Smooth muscle cell of the brain vasculature (primary cell): ENCODE results near the gene FGF19.

ENCODE experiments used
- DNase-seq: peaks from one replicate; pipeline ENCODE4 v3.0.0-alpha.2; 2012; ENCODE audit warnings: low read depth, low spot score

FGF19 gene

GRCh38 chr11:69703768-69704507, at the start of gene FGF19:
FGF19 (minus strand) TSS chr11:69704022; CDS start chr11:69703876, 146 bp downstream.
- DNase-seq = no peak

- no peak for DNase-seq
These were observed 49.1 kb upstream of the FGF19 start for GRCh38 chr11:69752890-69753289.

- DNase-seq = no peak
These were observed 47.2 kb upstream of the FGF19 start for GRCh38 chr11:69750875-69751597.

- no peak for DNase-seq
These were observed 46.5 kb upstream of the FGF19 start for GRCh38 chr11:69750108-69750850.

- no peak for DNase-seq
These were observed 44.8 kb upstream of the FGF19 start for GRCh38 chr11:69748637-69749036.

- DNase-seq = no peak
These were observed 43.2 kb upstream of the FGF19 start for GRCh38 chr11:69746752-69747742.

- no peak for DNase-seq
These were observed 42.3 kb upstream of the FGF19 start for GRCh38 chr11:69746140-69746539.

GRCh38 chr11:69745201-69745600, 41.4 kb upstream of the FGF19 start:
- no peak for DNase-seq

- peak; percentile 62 for DNase-seq
These were observed 40.6 kb upstream of the FGF19 start for GRCh38 chr11:69744435-69744834.

GRCh38 chr11:69734841-69735240, 31.0 kb upstream of the FGF19 start:
- no peak for DNase-seq

GRCh38 chr11:69734367-69734766, 30.5 kb upstream of the FGF19 start:
- DNase-seq = no peak

- no peak for DNase-seq
These were observed 29.1 kb upstream of the FGF19 start for GRCh38 chr11:69732910-69733309.

- DNase-seq = no peak
These were observed 27.3 kb upstream of the FGF19 start for GRCh38 chr11:69731110-69731509.

- DNase-seq = no peak
These were observed 26.7 kb upstream of the FGF19 start for GRCh38 chr11:69730500-69730899.

GRCh38 chr11:69729252-69729651, 25.4 kb upstream of the FGF19 start:
- DNase-seq = no peak

GRCh38 chr11:69727266-69727665, 23.4 kb upstream of the FGF19 start:
- no peak for DNase-seq

GRCh38 chr11:69726481-69726880, 22.7 kb upstream of the FGF19 start:
- no peak for DNase-seq

- DNase-seq = no peak
These were observed 22.2 kb upstream of the FGF19 start for GRCh38 chr11:69726019-69726418.

GRCh38 chr11:69721745-69722144, 17.9 kb upstream of the FGF19 start:
- no peak for DNase-seq

- DNase-seq = no peak
These were observed 17.3 kb upstream of the FGF19 start for GRCh38 chr11:69721106-69721505.

GRCh38 chr11:69718912-69719311, 15.1 kb upstream of the FGF19 start:
- DNase-seq = no peak
